ENCODE results near the gene PTPN4. TPM values are rescaled to one million over a fixed set of nuclear protein-coding genes. Genes with fewer than 3 reads are reported as not detected.

Gene PTPN4
- total and polyA plus RNA-seq, 2 of the 13 experiments (the other 11 are each of a cell fraction or from before 2014, with no cell fraction given), result 20.3 to 34.6 TPM

DNA sequence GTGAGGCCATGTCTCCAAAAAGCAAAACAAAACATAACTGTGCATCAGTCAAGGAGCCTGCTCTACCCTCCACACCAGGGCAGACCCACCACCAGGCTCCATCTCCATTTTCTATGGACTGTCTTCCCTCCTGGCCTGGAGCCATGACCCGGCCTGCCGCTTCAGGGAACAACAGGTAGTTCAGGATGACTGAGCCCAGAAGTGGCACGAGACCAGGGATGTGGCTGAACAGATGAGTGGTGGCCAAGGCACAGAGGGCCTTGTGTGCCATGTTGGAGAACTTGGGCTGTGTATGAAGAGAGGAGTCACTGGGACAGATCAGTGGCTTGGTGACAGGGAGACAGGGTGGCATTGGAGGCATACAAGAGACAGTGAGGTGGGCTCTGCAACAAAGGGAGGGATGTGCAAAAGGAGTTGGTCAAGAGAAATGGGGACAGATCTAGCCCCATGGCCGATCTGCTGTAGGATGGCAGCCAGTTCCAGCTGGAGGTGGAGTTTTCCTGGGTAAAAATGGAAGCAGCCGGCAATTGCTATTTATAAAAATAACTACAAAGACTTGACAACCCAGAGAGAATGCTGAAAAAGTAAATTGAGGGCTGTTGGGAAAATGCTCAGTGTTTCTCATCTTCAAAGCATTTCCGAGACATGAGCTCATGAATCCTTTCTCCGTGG is 45.8 kb upstream of the PTPN4 start:
- 39% methylated on average over 7 of the region's 7 CpGs for WGBS (ENCODE audit: low lambda C conversion rate)
- no peaks in the 10 kb centered on the region for H3K9me3 ChIP-seq (ENCODE audit: low read length)
- POLR2A ChIA-PET, result no interaction called here
- no peak for TF ChIP-seq MBNL3 (CRISPR knock-in tag; conservative IDR thresholded peaks at IDR 0.05)
- TF ChIP-seq, protein P1, sequence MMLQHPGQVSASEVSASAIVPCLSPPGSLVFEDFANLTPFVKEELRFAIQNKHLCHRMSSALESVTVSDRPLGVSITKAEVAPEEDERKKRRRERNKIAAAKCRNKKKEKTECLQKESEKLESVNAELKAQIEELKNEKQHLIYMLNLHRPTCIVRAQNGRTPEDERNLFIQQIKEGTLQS (CRISPR knock-in tag; IDR thresholded peaks at IDR 0.05), result no peak
- no peak for TF ChIP-seq ZMYM4 (CRISPR knock-in tag; IDR thresholded peaks at IDR 0.05)
- TF ChIP-seq ZFY (CRISPR knock-in tag; IDR thresholded peaks at IDR 0.05), result no peak
- TF ChIP-seq SALL2 (CRISPR knock-in tag; IDR thresholded peaks at IDR 0.05), result no peak
- TF ChIP-seq ZNF550 (CRISPR knock-in tag; IDR thresholded peaks at IDR 0.05; ENCODE audit: borderline replicate concordance), result no peak
- no peak for DNase-seq (ENCODE audit: low spot score)
- no peak overlapping the region for H3K27ac ChIP-seq (ENCODE audit: extremely low read length, insufficient read depth, low read length)
- no TSS peak for BruUV-seq (replicated peaks)
- H3K27me3 ChIP-seq (ENCODE audit: control insufficient read depth in 1 of 2, insufficient read depth in 2 of 2, low read length in 2 of 2), result peaks cover 9 to 64% of the 10 kb centered on the region in 2 experiments; a peak in 4 of 5 replicates
- intact Hi-C loops (cut with micrococcal nuclease; ENCODE audit: unreplicated experiment), result no loop called here
- H3K4me1 ChIP-seq (ENCODE audit: insufficient read depth, low read length), result peaks cover 38% of the 10 kb centered on the region
- no peak for FAIRE-seq
- H4K20me1 ChIP-seq (ENCODE audit: insufficient read depth, low read length), result no peaks in the 10 kb centered on the region
- no peak overlapping the region for H3K4me2 ChIP-seq (ENCODE audit: low read depth, low read length)
- no peaks in the 10 kb centered on the region for H3K36me3 ChIP-seq (replicated peaks in 1 of 2; ENCODE audit: control insufficient read depth in 1 of 2, insufficient read depth in 2 of 2, low read length in 2 of 2)
- ATAC-seq, result no peak
- CTCF ChIA-PET (ENCODE audit: low intra/inter-chr PET ratio, low total read pairs), result no interaction called here
- no peak overlapping the region for H3K9ac ChIP-seq (ENCODE audit: insufficient read depth, low read depth, low read length)
- H3K4me3 ChIP-seq (replicated peaks in 1 of 3; ENCODE audit: insufficient read depth in 1 of 3, low read depth in 2 of 3, low read length in 3 of 3), result no peak overlapping the region
- H3K79me2 ChIP-seq (ENCODE audit: insufficient read depth, low read length), result no peaks in the 10 kb centered on the region
- no peak overlapping the region for H2AFZ ChIP-seq (ENCODE audit: low read length)
- in situ Hi-C loops (cut with HindIII; ENCODE audit: extremely low pct_ligation_motif_present, low pct_unique_long_range_greater_than_20kb), result no loop called here

All from HepG2 (cell line).